GM08714 (cell line): ENCODE measurements around the gene LKAAEAR1.
A peak's percentile ranks its signal among the peaks of the same experiment; 100 is the strongest.
"Not testable (repeated sequence)": the region's sequence is repeated elsewhere in the genome, so short reads cannot be mapped to it uniquely, and the experiment has no call there.

Experiments
- H3K4me3 ChIP-seq: fragments of 200-500 bp; sonication (Bioruptor generic); 2 replicates; pipeline ENCODE4 v1.5.1; 2014; ENCODE audit warnings: mild to moderate bottlenecking, low read length, inconsistent platforms
- ZNF274 ChIP-seq: IDR thresholded peaks from 2 replicates; pipeline ENCODE4 v1.6.1; 2012; ENCODE audit warnings: mild to moderate bottlenecking, low read depth, low read length

LKAAEAR1 gene

GRCh38 chr20:64083804-64084684, at the start of gene LKAAEAR1:
TSS of gene LKAAEAR1 (minus strand) at chr20:64084398. CDS start at chr20:64084219, 179 bp downstream.
- H3K4me3 ChIP-seq = peak within 1 kb of the TSS; percentile 7; the same call in 1 of the 2 replicates
- TF ChIP-seq ZNF274 = no peak

GRCh38 chr20:64131406-64131805, 47.2 kb upstream of the LKAAEAR1 start:
- H3K4me3 ChIP-seq = no peak overlapping the region
- no peak for TF ChIP-seq ZNF274

- no peak overlapping the region for H3K4me3 ChIP-seq
- TF ChIP-seq ZNF274 = no peak
Measured at GRCh38 chr20:64130876-64131275, 46.7 kb upstream of the LKAAEAR1 start.

GRCh38 chr20:64130271-64130670, 46.1 kb upstream of the LKAAEAR1 start:
- TF ChIP-seq ZNF274 = no peak
- H3K4me3 ChIP-seq = no peak overlapping the region

- H3K4me3 ChIP-seq = no peak overlapping the region
- no peak for TF ChIP-seq ZNF274
Measured at GRCh38 chr20:64129146-64129782, 45.1 kb upstream of the LKAAEAR1 start.

GRCh38 chr20:64123517-64123916, 39.3 kb upstream of the LKAAEAR1 start:
- H3K4me3 ChIP-seq = not testable (repeated sequence)

- not testable (repeated sequence) for H3K4me3 ChIP-seq
Measured at GRCh38 chr20:64122927-64123326, 38.7 kb upstream of the LKAAEAR1 start.

- no peak for TF ChIP-seq ZNF274
- no peak overlapping the region for H3K4me3 ChIP-seq
Measured at GRCh38 chr20:64121586-64121985, 37.4 kb upstream of the LKAAEAR1 start.

- H3K4me3 ChIP-seq = no peak overlapping the region
- TF ChIP-seq ZNF274 = no peak
Measured at GRCh38 chr20:64119681-64120341, 35.6 kb upstream of the LKAAEAR1 start.

- no peak for TF ChIP-seq ZNF274
- H3K4me3 ChIP-seq = no peak overlapping the region
Measured at GRCh38 chr20:64119301-64119680, 35.1 kb upstream of the LKAAEAR1 start.

GRCh38 chr20:64117432-64117777, 33.2 kb upstream of the LKAAEAR1 start:
- H3K4me3 ChIP-seq = not testable (repeated sequence)

GRCh38 chr20:64116541-64117431, 32.6 kb upstream of the LKAAEAR1 start:
- no peak overlapping the region for H3K4me3 ChIP-seq
- no peak for TF ChIP-seq ZNF274

- TF ChIP-seq ZNF274 = no peak
- H3K4me3 ChIP-seq = no peak overlapping the region
Measured at GRCh38 chr20:64116016-64116415, 31.8 kb upstream of the LKAAEAR1 start.
